Colon (tissue), 2 donors: ENCODE data around the gene RPTOR.

Experiments used
- FAIRE-seq: peaks from 2 replicates; lab custom pipeline; 2012; peaks lifted over from hg19 to GRCh38; lab: Jason Lieb, UNC
- donor health status: control.
- donor health status: control.

Gene RPTOR

GRCh38 chr17:80894726-80895125 lies 350.1 kb downstream of the RPTOR start:
- no peak for FAIRE-seq

- no peak for FAIRE-seq
Measured at GRCh38 chr17:80895366-80895765, 350.7 kb downstream of the RPTOR start.

GRCh38 chr17:80898716-80899115 lies 354.1 kb downstream of the RPTOR start:
- FAIRE-seq = no peak

GRCh38 chr17:80899402-80900268 lies 355.0 kb downstream of the RPTOR start:
- no peak for FAIRE-seq

- no peak for FAIRE-seq
Measured at GRCh38 chr17:80901319-80901718, 356.7 kb downstream of the RPTOR start.

- no peak for FAIRE-seq
Measured at GRCh38 chr17:80902197-80902962, 357.7 kb downstream of the RPTOR start.

GRCh38 chr17:80902963-80903611 lies 358.4 kb downstream of the RPTOR start:
- FAIRE-seq = no peak

- FAIRE-seq = no peak
Measured at GRCh38 chr17:80904036-80904753, 359.6 kb downstream of the RPTOR start.

GRCh38 chr17:80905586-80906230 lies 361.1 kb downstream of the RPTOR start:
- no peak for FAIRE-seq

- FAIRE-seq = no peak
Measured at GRCh38 chr17:80906364-80907259, 362.0 kb downstream of the RPTOR start.

GRCh38 chr17:80907281-80907680 lies 362.6 kb downstream of the RPTOR start:
- no peak for FAIRE-seq

GRCh38 chr17:80908211-80908610 lies 363.6 kb downstream of the RPTOR start:
- FAIRE-seq = no peak

GRCh38 chr17:80908776-80909175 lies 364.1 kb downstream of the RPTOR start:
- no peak for FAIRE-seq

- no peak for FAIRE-seq
Measured at GRCh38 chr17:80909635-80910034, 365.0 kb downstream of the RPTOR start.

- FAIRE-seq = no peak
Measured at GRCh38 chr17:80910043-80910442, 365.4 kb downstream of the RPTOR start.

- no peak for FAIRE-seq
Measured at GRCh38 chr17:80912476-80912875, 367.8 kb downstream of the RPTOR start.

- no peak for FAIRE-seq
Measured at GRCh38 chr17:80913928-80914821, 369.5 kb downstream of the RPTOR start.

GRCh38 chr17:80916246-80916645 lies 371.6 kb downstream of the RPTOR start:
- FAIRE-seq = no peak
